ENCODE results near the gene DMXL2.

DNA sequence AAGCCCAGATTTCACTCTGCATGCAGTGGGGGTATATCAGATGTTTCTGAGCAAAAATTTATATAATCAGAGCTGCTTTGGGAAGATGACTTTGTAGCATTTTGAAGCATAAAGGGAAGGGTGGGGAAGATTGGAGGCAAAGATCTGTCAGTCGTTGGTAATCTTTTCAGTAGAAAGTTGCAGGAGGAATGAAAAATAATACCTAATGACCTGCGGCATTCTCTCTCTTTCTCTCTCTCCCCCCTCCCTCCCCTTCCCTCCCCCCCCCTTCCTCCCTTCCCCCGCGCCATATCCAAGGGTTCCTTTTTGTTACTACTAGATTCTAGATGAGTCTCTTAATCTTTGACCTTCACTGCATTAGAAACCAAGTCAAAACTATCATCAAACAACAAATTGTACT, 1.5 kb upstream of the DMXL2 start:
- TF ChIP-seq, protein P1, sequence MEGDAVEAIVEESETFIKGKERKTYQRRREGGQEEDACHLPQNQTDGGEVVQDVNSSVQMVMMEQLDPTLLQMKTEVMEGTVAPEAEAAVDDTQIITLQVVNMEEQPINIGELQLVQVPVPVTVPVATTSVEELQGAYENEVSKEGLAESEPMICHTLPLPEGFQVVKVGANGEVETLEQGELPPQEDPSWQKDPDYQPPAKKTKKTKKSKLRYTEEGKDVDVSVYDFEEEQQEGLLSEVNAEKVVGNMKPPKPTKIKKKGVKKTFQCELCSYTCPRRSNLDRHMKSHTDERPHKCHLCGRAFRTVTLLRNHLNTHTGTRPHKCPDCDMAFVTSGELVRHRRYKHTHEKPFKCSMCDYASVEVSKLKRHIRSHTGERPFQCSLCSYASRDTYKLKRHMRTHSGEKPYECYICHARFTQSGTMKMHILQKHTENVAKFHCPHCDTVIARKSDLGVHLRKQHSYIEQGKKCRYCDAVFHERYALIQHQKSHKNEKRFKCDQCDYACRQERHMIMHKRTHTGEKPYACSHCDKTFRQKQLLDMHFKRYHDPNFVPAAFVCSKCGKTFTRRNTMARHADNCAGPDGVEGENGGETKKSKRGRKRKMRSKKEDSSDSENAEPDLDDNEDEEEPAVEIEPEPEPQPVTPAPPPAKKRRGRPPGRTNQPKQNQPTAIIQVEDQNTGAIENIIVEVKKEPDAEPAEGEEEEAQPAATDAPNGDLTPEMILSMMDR (conservative IDR thresholded peaks at IDR 0.05), result no peak
- TF ChIP-seq ZFX (IDR thresholded peaks at IDR 0.05), result no peak
